ENCODE data around the gene BATF3. TPM values are rescaled to one million over a fixed set of nuclear protein-coding genes. Genes with fewer than 3 reads are reported as not detected.
A peak's percentile ranks its signal among the peaks of the same experiment; 100 is the strongest.

Gene BATF3
- total RNA-seq, 1 donor from 2014 or later, result 18.4 TPM

DNA sequence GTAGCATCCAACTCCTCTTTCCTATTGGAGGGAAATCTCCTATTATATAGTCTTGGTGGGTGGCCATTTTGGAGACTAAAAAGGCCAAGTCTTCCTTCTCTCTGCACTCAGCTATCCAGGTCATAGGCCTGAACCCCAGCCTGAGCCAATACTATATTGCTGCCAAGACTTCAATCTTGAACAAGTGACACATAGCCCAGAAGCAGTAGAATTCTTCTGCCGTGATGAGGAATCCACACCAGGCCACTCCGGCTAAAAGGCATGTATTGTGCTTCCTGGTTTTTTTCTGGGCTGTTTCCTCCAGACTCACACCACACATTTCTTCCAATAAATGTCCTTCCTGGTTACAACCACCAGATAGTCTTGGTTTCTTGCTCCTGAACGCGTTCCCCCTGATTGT lies 48.1 kb downstream of the BATF3 start:
- TF ChIP-seq, protein P1, sequence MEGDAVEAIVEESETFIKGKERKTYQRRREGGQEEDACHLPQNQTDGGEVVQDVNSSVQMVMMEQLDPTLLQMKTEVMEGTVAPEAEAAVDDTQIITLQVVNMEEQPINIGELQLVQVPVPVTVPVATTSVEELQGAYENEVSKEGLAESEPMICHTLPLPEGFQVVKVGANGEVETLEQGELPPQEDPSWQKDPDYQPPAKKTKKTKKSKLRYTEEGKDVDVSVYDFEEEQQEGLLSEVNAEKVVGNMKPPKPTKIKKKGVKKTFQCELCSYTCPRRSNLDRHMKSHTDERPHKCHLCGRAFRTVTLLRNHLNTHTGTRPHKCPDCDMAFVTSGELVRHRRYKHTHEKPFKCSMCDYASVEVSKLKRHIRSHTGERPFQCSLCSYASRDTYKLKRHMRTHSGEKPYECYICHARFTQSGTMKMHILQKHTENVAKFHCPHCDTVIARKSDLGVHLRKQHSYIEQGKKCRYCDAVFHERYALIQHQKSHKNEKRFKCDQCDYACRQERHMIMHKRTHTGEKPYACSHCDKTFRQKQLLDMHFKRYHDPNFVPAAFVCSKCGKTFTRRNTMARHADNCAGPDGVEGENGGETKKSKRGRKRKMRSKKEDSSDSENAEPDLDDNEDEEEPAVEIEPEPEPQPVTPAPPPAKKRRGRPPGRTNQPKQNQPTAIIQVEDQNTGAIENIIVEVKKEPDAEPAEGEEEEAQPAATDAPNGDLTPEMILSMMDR (IDR thresholded peaks at IDR 0.05), result no peak
- H3K9me3 ChIP-seq, result no peaks in the 10 kb centered on the region
- H3K4me1 ChIP-seq, result peaks cover 4 to 9% of the 10 kb centered on the region in 2 donors
- no peaks in the 10 kb centered on the region for H3K36me3 ChIP-seq
- intact Hi-C loops (cut with DNase I), result no loop called here
- peak overlapping the region; percentile 21 to 53 for H3K27ac ChIP-seq
- H3K27me3 ChIP-seq, result no peaks in the 10 kb centered on the region
- no peak for DNase-seq (ENCODE audit: low spot score in 2 of 2)
- H3K4me3 ChIP-seq, result no peak overlapping the region

DNA sequence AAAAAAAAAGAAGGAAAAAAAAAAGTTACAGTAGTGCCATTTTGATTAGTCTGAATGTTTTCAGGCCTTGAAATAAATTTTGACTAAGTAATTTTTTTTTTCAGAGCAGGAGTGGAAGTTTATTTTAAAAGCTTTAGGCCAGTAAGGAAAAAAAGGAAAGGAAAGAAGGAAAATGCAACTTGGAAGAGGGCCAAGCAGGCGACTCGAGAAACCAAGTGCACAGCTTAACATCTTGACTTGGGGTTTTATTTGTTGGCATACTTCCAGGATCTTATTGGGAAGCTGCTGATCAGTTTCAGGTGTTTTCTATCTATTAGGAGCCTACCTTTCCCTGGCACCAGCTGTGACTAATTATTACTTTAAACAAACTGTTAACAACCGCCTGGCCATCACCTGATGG lies 49.4 kb downstream of the BATF3 start:
- Histone ChIP-seq H3K36me3 (no peaks in the 10 kb centered on the region), H3K27me3 (no peaks in the 10 kb centered on the region), H3K4me3 (no peak overlapping the region), H3K9me3 (no peaks in the 10 kb centered on the region), H3K4me1 (peaks cover 4 to 9% of the 10 kb centered on the region in 2 donors), H3K27ac (peak overlapping the region in 1 of 2 donors; percentile 53)
- DNase-seq (ENCODE audit: low spot score in 2 of 2), result no peak
- intact Hi-C loops (cut with DNase I), result no loop called here
- TF ChIP-seq, protein P1 (IDR thresholded peaks at IDR 0.05), result no peak

DNA sequence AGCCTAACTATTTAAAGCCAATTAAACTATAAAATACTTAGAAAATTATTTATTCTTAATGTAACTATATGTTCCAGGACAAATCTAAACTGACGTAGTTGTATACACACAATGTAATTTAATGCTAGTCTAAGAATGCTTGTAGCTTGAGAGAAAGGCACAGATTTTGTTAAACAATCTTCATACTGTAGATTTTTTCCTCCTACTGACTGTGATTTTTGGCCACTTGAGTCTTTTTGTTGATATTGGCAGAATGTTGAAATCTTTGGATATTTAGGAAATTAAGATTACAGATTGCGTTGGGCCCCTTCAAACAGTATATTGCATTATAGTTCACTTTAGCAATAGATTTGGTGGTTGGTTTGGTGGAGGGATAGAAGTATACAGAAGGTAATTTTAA lies 50.6 kb downstream of the BATF3 start:
- Histone ChIP-seq H3K36me3 (no peaks in the 10 kb centered on the region), H3K27me3 (no peaks in the 10 kb centered on the region), H3K27ac (no peak overlapping the region), H3K9me3 (no peaks in the 10 kb centered on the region), H3K4me1 (peaks cover 4 to 9% of the 10 kb centered on the region in 2 donors), H3K4me3 (no peak overlapping the region)
- intact Hi-C loops (cut with DNase I), result no loop called here
- TF ChIP-seq, protein P1 (IDR thresholded peaks at IDR 0.05), result no peak
- no peak for DNase-seq (ENCODE audit: low spot score in 2 of 2)

DNA sequence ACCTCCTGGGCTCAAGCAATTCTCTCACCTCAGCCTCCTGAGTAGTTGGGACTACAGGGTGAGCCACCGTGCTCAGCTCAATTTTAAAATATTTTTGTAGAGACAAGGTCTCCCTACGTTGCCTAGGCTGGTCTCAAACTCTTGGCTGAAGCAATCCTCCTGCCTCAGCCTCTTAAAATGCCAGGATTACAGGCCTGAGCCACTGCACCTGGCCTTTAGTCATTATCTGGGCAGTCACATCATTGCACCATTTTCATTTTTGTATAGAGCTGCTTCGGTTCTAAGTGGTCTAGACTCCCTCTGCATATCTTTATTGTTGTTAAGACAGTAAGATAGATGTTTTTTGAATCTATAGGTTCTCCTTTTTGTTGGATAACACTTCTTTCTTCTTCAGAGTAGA lies 51.2 kb downstream of the BATF3 start:
- H3K4me3 ChIP-seq, result no peak overlapping the region
- peaks cover 4 to 9% of the 10 kb centered on the region in 2 donors for H3K4me1 ChIP-seq
- no peaks in the 10 kb centered on the region for H3K9me3 ChIP-seq
- TF ChIP-seq, protein P1 (IDR thresholded peaks at IDR 0.05), result no peak
- H3K27me3 ChIP-seq, result no peaks in the 10 kb centered on the region
- intact Hi-C loops (cut with DNase I), result no loop called here
- DNase-seq (ENCODE audit: low spot score in 2 of 2), result no peak
- H3K27ac ChIP-seq, result peak overlapping the region in 1 of 2 donors; percentile 29
- H3K36me3 ChIP-seq, result no peaks in the 10 kb centered on the region

- TF ChIP-seq, protein P1 (IDR thresholded peaks at IDR 0.05), result no peak
- H3K4me3 ChIP-seq, result no peak overlapping the region
- H3K4me1 ChIP-seq, result peaks cover 4 to 9% of the 10 kb centered on the region in 2 donors
- no peaks in the 10 kb centered on the region for H3K9me3 ChIP-seq
- H3K27me3 ChIP-seq, result no peaks in the 10 kb centered on the region
- intact Hi-C loops (cut with DNase I), result no loop called here
- H3K36me3 ChIP-seq, result no peaks in the 10 kb centered on the region
- DNase-seq (ENCODE audit: low spot score in 2 of 2), result no peak
- H3K27ac ChIP-seq, result no peak overlapping the region
Measured at GRCh38 chr1:212647004-212647403, 52.6 kb downstream of the BATF3 start.

DNA sequence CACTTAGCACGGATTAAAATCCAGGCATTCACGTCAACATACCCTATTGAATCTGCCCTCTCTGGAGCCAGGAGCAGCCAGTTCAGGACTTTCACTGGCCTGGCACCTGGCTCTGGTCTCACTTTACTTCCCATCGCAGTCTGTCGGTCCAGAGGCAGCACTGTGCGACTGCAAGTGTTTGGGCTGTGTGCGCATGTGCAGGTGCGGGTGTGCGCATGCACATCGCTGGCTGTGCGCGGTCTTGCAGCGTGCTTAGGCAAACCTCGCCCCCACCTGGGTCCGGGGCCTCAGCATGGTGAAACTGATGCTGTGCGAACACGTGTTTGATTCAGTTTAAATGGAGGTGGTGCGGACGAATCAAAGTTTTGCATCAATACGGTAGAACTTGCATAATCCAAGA lies 53.1 kb downstream of the BATF3 start:
- Histone ChIP-seq H3K9me3 (no peaks in the 10 kb centered on the region), H3K27ac (no peak overlapping the region), H3K36me3 (no peaks in the 10 kb centered on the region), H3K27me3 (no peaks in the 10 kb centered on the region), H3K4me3 (no peak overlapping the region), H3K4me1 (peaks cover 4 to 9% of the 10 kb centered on the region in 2 donors)
- no peak for DNase-seq (ENCODE audit: low spot score in 2 of 2)
- TF ChIP-seq, protein P1 (IDR thresholded peaks at IDR 0.05), result no peak
- intact Hi-C loops (cut with DNase I), result no loop called here
